ENCODE data around the gene ZSCAN29. TPM values are rescaled to one million over a fixed set of nuclear protein-coding genes. Genes with fewer than 3 reads are reported as not detected.
A peak's percentile ranks its signal among the peaks of the same experiment; 100 is the strongest.

ZSCAN29 gene
- total RNA-seq, result 10 to 100 TPM; 18.3 to 26.2 TPM

- no peaks in the 10 kb centered on the region for H3K9me3 ChIP-seq
- intact Hi-C loops (cut with DNase I), result no loop called here
- H3K4me1 ChIP-seq (replicated peaks), result peaks cover 7% of the 10 kb centered on the region
- peak; percentile 65 for DNase-seq (ENCODE audit: low spot score)
- H3K27ac ChIP-seq, result peak within 1 kb of the TSS; percentile 57 to 69
- H3K36me3 ChIP-seq, result peaks cover 0 to 5% of the 10 kb centered on the region in 2 donors
- peak; percentile 16 for TF ChIP-seq POLR2A (IDR thresholded peaks at IDR 0.05)
- peak; percentile 61 for TF ChIP-seq POLR2AphosphoS5 (IDR thresholded peaks at IDR 0.05)
- TF ChIP-seq CTCF (IDR thresholded peaks at IDR 0.05), result peak in 2 of 4 experiments; percentile 10 to 24
- WGBS, result 2% methylated on average over 63 of the region's 66 CpGs
- no peaks in the 10 kb centered on the region for H3K27me3 ChIP-seq (replicated peaks; ENCODE audit: insufficient read depth)
- H3K4me3 ChIP-seq, result peak within 1 kb of the TSS; percentile 67 to 70
Observed at GRCh38 chr15:43370975-43371974, at the start of gene ZSCAN29, which contains the start of gene TUBGCP4. ZSCAN29 (minus strand) TSS chr15:43371043; CDS start chr15:43369913, 1,130 bp downstream. TUBGCP4 (plus strand) TSS chr15:43371101; CDS start chr15:43371355, 254 bp downstream.

- intact Hi-C loops (cut with DNase I), result no loop called here
- Histone ChIP-seq H3K4me3 (no peak overlapping the region), H3K9me3 (no peaks in the 10 kb centered on the region), H3K4me1 (replicated peaks) (no peaks in the 10 kb centered on the region), H3K27ac (no peak overlapping the region), H3K36me3 (peaks cover 3 to 14% of the 10 kb centered on the region in 2 donors), H3K27me3 (replicated peaks; ENCODE audit: insufficient read depth) (no peaks in the 10 kb centered on the region)
- WGBS, result 91% methylated on average over 10 of the region's 10 CpGs
- no peak for DNase-seq (ENCODE audit: low spot score)
- TF ChIP-seq POLR2A (IDR thresholded peaks at IDR 0.05) (no peak), CTCF (IDR thresholded peaks at IDR 0.05) (no peak), POLR2AphosphoS5 (IDR thresholded peaks at IDR 0.05) (no peak)
Observed at GRCh38 chr15:43420435-43420834, 49.6 kb upstream of the ZSCAN29 start.

GRCh38 chr15:43414196-43414595, 43.4 kb upstream of the ZSCAN29 start:
- no peak for DNase-seq (ENCODE audit: low spot score)
- no peaks in the 10 kb centered on the region for H3K27me3 ChIP-seq (replicated peaks; ENCODE audit: insufficient read depth)
- H3K4me1 ChIP-seq (replicated peaks), result no peaks in the 10 kb centered on the region
- H3K36me3 ChIP-seq, result peaks cover 0 to 9% of the 10 kb centered on the region in 2 donors
- H3K9me3 ChIP-seq, result no peaks in the 10 kb centered on the region
- intact Hi-C loops (cut with DNase I), result no loop called here
- no peak overlapping the region for H3K27ac ChIP-seq
- TF ChIP-seq CTCF (IDR thresholded peaks at IDR 0.05), result no peak
- no peak for TF ChIP-seq POLR2AphosphoS5 (IDR thresholded peaks at IDR 0.05)
- TF ChIP-seq POLR2A (IDR thresholded peaks at IDR 0.05), result no peak
- H3K4me3 ChIP-seq, result no peak overlapping the region

- H3K27ac ChIP-seq, result no peak overlapping the region
- no peaks in the 10 kb centered on the region for H3K9me3 ChIP-seq
- 96% methylated on average over 1 of the region's 1 CpG for WGBS
- no peak overlapping the region for H3K4me3 ChIP-seq
- TF ChIP-seq POLR2AphosphoS5 (IDR thresholded peaks at IDR 0.05), result no peak
- no peak for TF ChIP-seq POLR2A (IDR thresholded peaks at IDR 0.05)
- no peak for TF ChIP-seq CTCF (IDR thresholded peaks at IDR 0.05)
- no peaks in the 10 kb centered on the region for H3K27me3 ChIP-seq (replicated peaks; ENCODE audit: insufficient read depth)
- no peaks in the 10 kb centered on the region for H3K4me1 ChIP-seq (replicated peaks)
- no peak for DNase-seq (ENCODE audit: low spot score)
- intact Hi-C loops (cut with DNase I), result no loop called here
- H3K36me3 ChIP-seq, result peaks cover 0 to 9% of the 10 kb centered on the region in 2 donors
Observed at GRCh38 chr15:43412096-43412495, 41.3 kb upstream of the ZSCAN29 start.

Data from prostate gland (tissue), 2 donors.